Activated CD4-positive, alpha-beta T cell treated with anti-CD3 and anti-CD28 coated beads, Interleukin-2, amount 50 U/mL, for 4 hours (primary cell): ENCODE results near the gene MRPS27.

ENCODE experiments used
- DNase-seq, 2 experiments: peaks; one replicate each; pipeline ENCODE4 v3.0.0-alpha.2; 2020

MRPS27 gene

GRCh38 chr5:72252574-72253155 lies 67.4 kb downstream of the MRPS27 start:
- no peak for DNase-seq

- DNase-seq = no peak
These were observed 68.0 kb downstream of the MRPS27 start for GRCh38 chr5:72252008-72252407.

- no peak for DNase-seq
These were observed 68.7 kb downstream of the MRPS27 start for GRCh38 chr5:72251386-72251785.

GRCh38 chr5:72248410-72248981 lies 71.5 kb downstream of the MRPS27 start:
- DNase-seq = no peak

- no peak for DNase-seq
These were observed 73.0 kb downstream of the MRPS27 start for GRCh38 chr5:72246954-72247442.

- DNase-seq = no peak
These were observed 74.0 kb downstream of the MRPS27 start for GRCh38 chr5:72245951-72246532.

GRCh38 chr5:72245546-72245945 lies 74.5 kb downstream of the MRPS27 start:
- DNase-seq = no peak

GRCh38 chr5:72244862-72245371 lies 75.1 kb downstream of the MRPS27 start:
- no peak for DNase-seq

- no peak for DNase-seq
These were observed 76.3 kb downstream of the MRPS27 start for GRCh38 chr5:72243706-72244105.

GRCh38 chr5:72242796-72243475 lies 77.1 kb downstream of the MRPS27 start:
- DNase-seq = no peak

- no peak for DNase-seq
These were observed 78.6 kb downstream of the MRPS27 start for GRCh38 chr5:72241346-72242003.

GRCh38 chr5:72238712-72239445 lies 81.2 kb downstream of the MRPS27 start:
- DNase-seq = no peak

- DNase-seq = no peak
These were observed 82.2 kb downstream of the MRPS27 start for GRCh38 chr5:72237879-72238278.

GRCh38 chr5:72237415-72237814 lies 82.6 kb downstream of the MRPS27 start:
- no peak for DNase-seq

- DNase-seq = no peak
These were observed 84.3 kb downstream of the MRPS27 start for GRCh38 chr5:72235725-72236124.

- DNase-seq = no peak
These were observed 85.2 kb downstream of the MRPS27 start for GRCh38 chr5:72234868-72235267.

- no peak for DNase-seq
These were observed 85.8 kb downstream of the MRPS27 start for GRCh38 chr5:72234265-72234700.

- DNase-seq = no peak
These were observed 86.2 kb downstream of the MRPS27 start for GRCh38 chr5:72233835-72234234.

GRCh38 chr5:72232838-72233237 lies 87.2 kb downstream of the MRPS27 start:
- DNase-seq = no peak

- DNase-seq = no peak
These were observed 87.9 kb downstream of the MRPS27 start for GRCh38 chr5:72231991-72232703.

GRCh38 chr5:72228960-72229359 lies 91.1 kb downstream of the MRPS27 start:
- no peak for DNase-seq

GRCh38 chr5:72226950-72227349 lies 93.1 kb downstream of the MRPS27 start:
- no peak for DNase-seq
